Glutamatergic neuron (in vitro differentiated cells): ENCODE results near the gene RCSD1. TPM values are rescaled to one million over a fixed set of nuclear protein-coding genes. Genes with fewer than 3 reads are reported as not detected.

Experiments
- DNase-seq: peaks from one replicate; pipeline ENCODE4 v3.0.0; 2022
- H3K27ac Mint-ChIP-seq: one replicate; pipeline ENCODE4 v1.8.0; 2020; ENCODE audit warnings: mild to moderate bottlenecking, mixed read lengths, inconsistent platforms; ENCODE audit not compliant: unreplicated experiment
- H3K27me3 Mint-ChIP-seq: one replicate; pipeline ENCODE4 v1.8.0; 2020; ENCODE audit warnings: mild to moderate bottlenecking, moderate library complexity, mixed read lengths, inconsistent platforms; ENCODE audit not compliant: unreplicated experiment
- H3K36me3 Mint-ChIP-seq: one replicate; pipeline ENCODE4 v1.8.0; 2020; ENCODE audit warnings: mild to moderate bottlenecking, mixed read lengths, inconsistent platforms; ENCODE audit not compliant: unreplicated experiment
- H3K4me1 Mint-ChIP-seq: one replicate; pipeline ENCODE4 v1.8.0; 2020; ENCODE audit warnings: mild to moderate bottlenecking, low read depth, mixed read lengths, inconsistent platforms; ENCODE audit not compliant: unreplicated experiment
- H3K4me3 Mint-ChIP-seq: one replicate; pipeline ENCODE4 v1.8.0; 2020; ENCODE audit warnings: mild to moderate bottlenecking, mixed read lengths, inconsistent platforms; ENCODE audit not compliant: unreplicated experiment
- H3K9me3 Mint-ChIP-seq: one replicate; pipeline ENCODE4 v1.8.0; 2020; ENCODE audit warnings: mild to moderate bottlenecking, moderate library complexity, mixed read lengths, inconsistent platforms; ENCODE audit not compliant: unreplicated experiment
- long read RNA-seq: library from polyadenylated mRNA; unstranded; transcript quantifications from one replicate; pipeline ENCODE4 v2.0.0, GENCODE V29; 2020; ENCODE audit not compliant: unreplicated experiment
- total RNA-seq: library from RNA; stranded (reverse); fragmentation: NEBNext Ultra II Directional; extraction: Animal tissue kit (Norgen Biotek cat#: 25700); gene quantifications from one replicate; pipeline ENCODE4 v1.2.1, GENCODE V29; 2021; ENCODE audit not compliant: unreplicated experiment
- TF ChIP-seq, protein P1 (sequence below): fragments of 200-600 bp; sonication (generic); IDR thresholded peaks from one replicate; pipeline ENCODE4 v1.5.0; 2021; ENCODE audit not compliant: partially characterized antibody, unreplicated experiment

The RCSD1 gene, protein sequence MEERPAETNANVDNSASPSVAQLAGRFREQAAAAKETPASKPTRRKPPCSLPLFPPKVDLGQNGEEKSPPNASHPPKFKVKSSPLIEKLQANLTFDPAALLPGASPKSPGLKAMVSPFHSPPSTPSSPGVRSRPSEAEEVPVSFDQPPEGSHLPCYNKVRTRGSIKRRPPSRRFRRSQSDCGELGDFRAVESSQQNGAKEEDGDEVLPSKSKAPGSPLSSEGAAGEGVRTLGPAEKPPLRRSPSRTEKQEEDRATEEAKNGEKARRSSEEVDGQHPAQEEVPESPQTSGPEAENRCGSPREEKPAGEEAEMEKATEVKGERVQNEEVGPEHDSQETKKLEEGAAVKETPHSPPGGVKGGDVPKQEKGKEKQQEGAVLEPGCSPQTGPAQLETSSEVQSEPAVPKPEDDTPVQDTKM
- total RNA-seq = not detected
- long read RNA-seq = 0 reads

GRCh38 chr1:167629681-167630567 lies at the start of gene RCSD1:
RCSD1 (plus strand) TSS chr1:167630232; CDS start chr1:167630424, 192 bp downstream.
- no peak within 1 kb of the TSS for H3K27ac Mint-ChIP-seq

GRCh38 chr1:167582064-167582463 lies 48.0 kb upstream of the RCSD1 start:
- no peaks in the 10 kb centered on the region for H3K9me3 Mint-ChIP-seq
- H3K4me3 Mint-ChIP-seq = no peak overlapping the region

More at GRCh38 chr1:167629681-167630567, at the start of gene RCSD1:
- Mint-ChIP-seq H3K4me1 (peaks cover 13% of the 10 kb centered on the region), H3K27me3 (peaks cover 15% of the 10 kb centered on the region), H3K36me3 (no peaks in the 10 kb centered on the region), H3K9me3 (peaks cover 4% of the 10 kb centered on the region), H3K4me3 (peak within 1 kb of the TSS; percentile 88)
- DNase-seq = peak; percentile 33
- TF ChIP-seq, protein P1, sequence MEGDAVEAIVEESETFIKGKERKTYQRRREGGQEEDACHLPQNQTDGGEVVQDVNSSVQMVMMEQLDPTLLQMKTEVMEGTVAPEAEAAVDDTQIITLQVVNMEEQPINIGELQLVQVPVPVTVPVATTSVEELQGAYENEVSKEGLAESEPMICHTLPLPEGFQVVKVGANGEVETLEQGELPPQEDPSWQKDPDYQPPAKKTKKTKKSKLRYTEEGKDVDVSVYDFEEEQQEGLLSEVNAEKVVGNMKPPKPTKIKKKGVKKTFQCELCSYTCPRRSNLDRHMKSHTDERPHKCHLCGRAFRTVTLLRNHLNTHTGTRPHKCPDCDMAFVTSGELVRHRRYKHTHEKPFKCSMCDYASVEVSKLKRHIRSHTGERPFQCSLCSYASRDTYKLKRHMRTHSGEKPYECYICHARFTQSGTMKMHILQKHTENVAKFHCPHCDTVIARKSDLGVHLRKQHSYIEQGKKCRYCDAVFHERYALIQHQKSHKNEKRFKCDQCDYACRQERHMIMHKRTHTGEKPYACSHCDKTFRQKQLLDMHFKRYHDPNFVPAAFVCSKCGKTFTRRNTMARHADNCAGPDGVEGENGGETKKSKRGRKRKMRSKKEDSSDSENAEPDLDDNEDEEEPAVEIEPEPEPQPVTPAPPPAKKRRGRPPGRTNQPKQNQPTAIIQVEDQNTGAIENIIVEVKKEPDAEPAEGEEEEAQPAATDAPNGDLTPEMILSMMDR = no peak

GRCh38 chr1:167582722-167583121 lies 47.3 kb upstream of the RCSD1 start:
- TF ChIP-seq, protein P1 = no peak
- no peaks in the 10 kb centered on the region for H3K4me1 Mint-ChIP-seq
- H3K36me3 Mint-ChIP-seq = no peaks in the 10 kb centered on the region
- no peaks in the 10 kb centered on the region for H3K9me3 Mint-ChIP-seq
- DNase-seq = no peak
- peaks cover 3% of the 10 kb centered on the region for H3K27me3 Mint-ChIP-seq
- no peak overlapping the region for H3K27ac Mint-ChIP-seq
- H3K4me3 Mint-ChIP-seq = no peak overlapping the region

More at GRCh38 chr1:167582064-167582463, 48.0 kb upstream of the RCSD1 start:
- TF ChIP-seq, protein P1 = no peak
- H3K27me3 Mint-ChIP-seq = peaks cover 3% of the 10 kb centered on the region
- no peak for DNase-seq
- no peak overlapping the region for H3K27ac Mint-ChIP-seq
- H3K4me1 Mint-ChIP-seq = no peaks in the 10 kb centered on the region
- H3K36me3 Mint-ChIP-seq = no peaks in the 10 kb centered on the region

GRCh38 chr1:167584581-167584980 lies 45.5 kb upstream of the RCSD1 start:
- Mint-ChIP-seq H3K4me1 (no peaks in the 10 kb centered on the region), H3K9me3 (no peaks in the 10 kb centered on the region), H3K36me3 (peaks cover 5% of the 10 kb centered on the region), H3K27ac (no peak overlapping the region), H3K4me3 (no peak overlapping the region), H3K27me3 (peaks cover 3% of the 10 kb centered on the region)
- TF ChIP-seq, protein P1 = no peak
- no peak for DNase-seq
